GM19324 (cell line): ENCODE measurements around the gene DCP1B.
"Not testable (repeated sequence)": the region's sequence is repeated elsewhere in the genome, so short reads cannot be mapped to it uniquely, and the experiment has no call there.

ENCODE experiments used
- ATAC-seq: cut with Tn5 transposase; IDR thresholded peaks from one replicate; pipeline ENCODE4 v1.9.1; 2021; ENCODE audit warnings: mild to moderate bottlenecking, moderate library complexity; ENCODE audit not compliant: unreplicated experiment, low FRiP score

DCP1B gene

GRCh38 chr12:1978078-1978862, 26.0 kb downstream of the DCP1B start:
- no peak for ATAC-seq

GRCh38 chr12:1977588-1977987, 26.7 kb downstream of the DCP1B start:
- ATAC-seq: no peak

GRCh38 chr12:1977109-1977508, 27.1 kb downstream of the DCP1B start:
- no peak for ATAC-seq

GRCh38 chr12:1974812-1975211, 29.4 kb downstream of the DCP1B start:
- no peak for ATAC-seq

- no peak for ATAC-seq
Observed at GRCh38 chr12:1972856-1973317, 31.4 kb downstream of the DCP1B start.

GRCh38 chr12:1972260-1972659, 32.0 kb downstream of the DCP1B start:
- ATAC-seq: no peak

- ATAC-seq: no peak
Observed at GRCh38 chr12:1970331-1970900, 33.8 kb downstream of the DCP1B start.

GRCh38 chr12:1966561-1967226, 37.6 kb downstream of the DCP1B start:
- no peak for ATAC-seq

- ATAC-seq: no peak
Observed at GRCh38 chr12:1965916-1966315, 38.3 kb downstream of the DCP1B start.

GRCh38 chr12:1962051-1963020, 41.9 kb downstream of the DCP1B start:
- no peak for ATAC-seq

GRCh38 chr12:1956716-1957115, 47.5 kb downstream of the DCP1B start:
- no peak for ATAC-seq

GRCh38 chr12:1949771-1950470, 54.3 kb downstream of the DCP1B start:
- ATAC-seq: no peak

GRCh38 chr12:1948883-1949282, 55.4 kb downstream of the DCP1B start:
- ATAC-seq: no peak

GRCh38 chr12:1947081-1947480, 57.2 kb downstream of the DCP1B start:
- ATAC-seq: no peak

- ATAC-seq: no peak
Observed at GRCh38 chr12:1946296-1946695, 58.0 kb downstream of the DCP1B start.

- not testable (repeated sequence) for ATAC-seq
Observed at GRCh38 chr12:1945502-1945901, 58.8 kb downstream of the DCP1B start.

- ATAC-seq: peak; percentile 43
Observed at GRCh38 chr12:1939801-1940607, 64.3 kb downstream of the DCP1B start.

GRCh38 chr12:1939331-1939730, 64.9 kb downstream of the DCP1B start:
- no peak for ATAC-seq
